GM23338 (cell line): Measurements from ENCODE around the gene ADGRG6. TPM values are rescaled to one million over a fixed set of nuclear protein-coding genes. Genes with fewer than 3 reads are reported as not detected.

Experiments
- EZH2 ChIP-seq: fragments of 200-600 bp; sonication (generic); IDR thresholded peaks from one replicate; pipeline ENCODE4 v1.8.0; 2017; ENCODE audit warnings: antibody characterized with exemption, mild to moderate bottlenecking, low read depth; ENCODE audit not compliant: unreplicated experiment
- EZH2phosphoT487 ChIP-seq: fragments of 200-600 bp; sonication (generic); IDR thresholded peaks from one replicate; pipeline ENCODE4 v1.8.1; 2018; ENCODE audit warnings: antibody characterized with exemption; ENCODE audit not compliant: unreplicated experiment
- NANOG ChIP-seq: IDR thresholded peaks from 2 replicates; pipeline ENCODE4 v1.6.1; 2016; ENCODE audit warnings: antibody characterized with exemption, borderline replicate concordance
- STAT1 ChIP-seq: IDR thresholded peaks from one replicate; pipeline ENCODE4 v1.6.1; 2016; ENCODE audit warnings: antibody characterized with exemption; ENCODE audit not compliant: unreplicated experiment
- ZNF462 ChIP-seq: fragments of 250-450 bp; sonication (Bioruptor Pico); IDR thresholded peaks from 2 replicates; pipeline ENCODE4 v1.5.0; 2020; ENCODE audit warnings: mild to moderate bottlenecking, moderate library complexity
- polyA plus RNA-seq: library from polyadenylated mRNA; unstranded; fragments of >200 nt; fragmentation: Nextera tagmentation; extraction: Ambion mirVana; gene quantifications from 2 replicates; pipeline ENCODE4 v1.2.1, GENCODE V29; 2016
- total RNA-seq: library from RNA; depleted of rRNA; stranded (reverse); fragments of >200 nt; shearing (Covaris generic); gene quantifications from 2 replicates; pipeline ENCODE4 v1.2.3, GENCODE V29; 2014
- TF ChIP-seq, protein P1 (sequence below): IDR thresholded peaks from one replicate; pipeline ENCODE4 v1.6.1; 2018; ENCODE audit warnings: antibody characterized with exemption; ENCODE audit not compliant: unreplicated experiment
- TF ChIP-seq, protein P2 (sequence below): IDR thresholded peaks from 2 replicates; pipeline ENCODE4 v1.6.1; 2016; ENCODE audit warnings: antibody characterized with exemption

The ADGRG6 gene
- total and polyA plus RNA-seq, 2 experiments from 2014 or later: 1.3 to 7.7 TPM

DNA sequence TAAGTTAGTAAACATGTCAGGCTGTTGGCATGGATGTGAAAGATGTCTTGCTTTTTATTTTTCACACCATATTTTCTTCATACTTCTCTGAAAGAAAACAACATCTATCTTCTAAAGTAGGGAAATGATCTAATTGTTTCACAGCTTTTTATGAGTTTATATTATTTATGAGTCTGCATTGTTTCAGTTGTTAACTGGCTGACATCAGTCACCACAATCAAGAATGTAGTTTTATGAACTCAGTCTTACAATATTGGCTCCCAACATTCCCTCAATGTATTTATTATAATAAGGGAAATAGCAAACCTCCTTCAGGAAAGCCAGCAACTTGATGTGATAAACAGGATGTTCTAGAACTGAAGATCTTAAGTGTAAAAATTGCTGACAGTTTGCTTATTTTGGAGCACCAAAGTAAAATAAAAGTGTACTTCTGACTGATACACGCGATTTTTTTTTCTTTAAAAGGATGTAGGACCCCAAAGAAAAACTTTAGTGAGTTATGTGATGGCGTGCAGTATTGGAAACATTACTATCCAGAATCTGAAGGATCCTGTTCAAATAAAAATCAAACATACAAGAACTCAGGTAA, 106.0 kb downstream of the ADGRG6 start (continued):
- TF ChIP-seq ZNF462 (CRISPR knock-in tag) (no peak), STAT1 (no peak), NANOG (no peak), EZH2 (no peak), EZH2phosphoT487 (no peak)
- TF ChIP-seq, protein P1, sequence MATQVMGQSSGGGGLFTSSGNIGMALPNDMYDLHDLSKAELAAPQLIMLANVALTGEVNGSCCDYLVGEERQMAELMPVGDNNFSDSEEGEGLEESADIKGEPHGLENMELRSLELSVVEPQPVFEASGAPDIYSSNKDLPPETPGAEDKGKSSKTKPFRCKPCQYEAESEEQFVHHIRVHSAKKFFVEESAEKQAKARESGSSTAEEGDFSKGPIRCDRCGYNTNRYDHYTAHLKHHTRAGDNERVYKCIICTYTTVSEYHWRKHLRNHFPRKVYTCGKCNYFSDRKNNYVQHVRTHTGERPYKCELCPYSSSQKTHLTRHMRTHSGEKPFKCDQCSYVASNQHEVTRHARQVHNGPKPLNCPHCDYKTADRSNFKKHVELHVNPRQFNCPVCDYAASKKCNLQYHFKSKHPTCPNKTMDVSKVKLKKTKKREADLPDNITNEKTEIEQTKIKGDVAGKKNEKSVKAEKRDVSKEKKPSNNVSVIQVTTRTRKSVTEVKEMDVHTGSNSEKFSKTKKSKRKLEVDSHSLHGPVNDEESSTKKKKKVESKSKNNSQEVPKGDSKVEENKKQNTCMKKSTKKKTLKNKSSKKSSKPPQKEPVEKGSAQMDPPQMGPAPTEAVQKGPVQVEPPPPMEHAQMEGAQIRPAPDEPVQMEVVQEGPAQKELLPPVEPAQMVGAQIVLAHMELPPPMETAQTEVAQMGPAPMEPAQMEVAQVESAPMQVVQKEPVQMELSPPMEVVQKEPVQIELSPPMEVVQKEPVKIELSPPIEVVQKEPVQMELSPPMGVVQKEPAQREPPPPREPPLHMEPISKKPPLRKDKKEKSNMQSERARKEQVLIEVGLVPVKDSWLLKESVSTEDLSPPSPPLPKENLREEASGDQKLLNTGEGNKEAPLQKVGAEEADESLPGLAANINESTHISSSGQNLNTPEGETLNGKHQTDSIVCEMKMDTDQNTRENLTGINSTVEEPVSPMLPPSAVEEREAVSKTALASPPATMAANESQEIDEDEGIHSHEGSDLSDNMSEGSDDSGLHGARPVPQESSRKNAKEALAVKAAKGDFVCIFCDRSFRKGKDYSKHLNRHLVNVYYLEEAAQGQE: no peak
- TF ChIP-seq, protein P2, sequence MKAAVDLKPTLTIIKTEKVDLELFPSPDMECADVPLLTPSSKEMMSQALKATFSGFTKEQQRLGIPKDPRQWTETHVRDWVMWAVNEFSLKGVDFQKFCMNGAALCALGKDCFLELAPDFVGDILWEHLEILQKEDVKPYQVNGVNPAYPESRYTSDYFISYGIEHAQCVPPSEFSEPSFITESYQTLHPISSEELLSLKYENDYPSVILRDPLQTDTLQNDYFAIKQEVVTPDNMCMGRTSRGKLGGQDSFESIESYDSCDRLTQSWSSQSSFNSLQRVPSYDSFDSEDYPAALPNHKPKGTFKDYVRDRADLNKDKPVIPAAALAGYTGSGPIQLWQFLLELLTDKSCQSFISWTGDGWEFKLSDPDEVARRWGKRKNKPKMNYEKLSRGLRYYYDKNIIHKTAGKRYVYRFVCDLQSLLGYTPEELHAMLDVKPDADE: no peak
